Embryonic facial prominence (tissue), 1 donor: ENCODE measurements around the gene BPIFA1.

Experiments
- DNase-seq: peaks from one replicate; pipeline ENCODE4 v3.0.0-alpha.2; 2016; ENCODE audit errors: extremely low spot score

Gene BPIFA1

GRCh38 chr20:33239979-33240736 is 4.4 kb downstream of the BPIFA1 start:
- DNase-seq, result no peak

GRCh38 chr20:33240923-33241322 is 5.1 kb downstream of the BPIFA1 start:
- DNase-seq, result no peak

GRCh38 chr20:33242319-33243100 is 6.7 kb downstream of the BPIFA1 start:
- no peak for DNase-seq

GRCh38 chr20:33246077-33246476 is 10.3 kb downstream of the BPIFA1 start:
- no peak for DNase-seq

GRCh38 chr20:33249456-33249855 is 13.7 kb downstream of the BPIFA1 start:
- DNase-seq, result no peak

- no peak for DNase-seq
Observed at GRCh38 chr20:33250666-33251065, 14.9 kb downstream of the BPIFA1 start.

GRCh38 chr20:33251496-33251895 is 15.7 kb downstream of the BPIFA1 start:
- no peak for DNase-seq

GRCh38 chr20:33252460-33252859 is 16.7 kb downstream of the BPIFA1 start:
- DNase-seq, result no peak

- no peak for DNase-seq
Observed at GRCh38 chr20:33255005-33255404, 19.2 kb downstream of the BPIFA1 start.

GRCh38 chr20:33257237-33257636 is 21.4 kb downstream of the BPIFA1 start:
- no peak for DNase-seq

GRCh38 chr20:33259371-33259770 is 23.6 kb downstream of the BPIFA1 start:
- DNase-seq, result no peak

GRCh38 chr20:33261465-33261864 is 25.7 kb downstream of the BPIFA1 start:
- no peak for DNase-seq

- no peak for DNase-seq
Observed at GRCh38 chr20:33262658-33263065, 26.9 kb downstream of the BPIFA1 start.

- DNase-seq, result no peak
Observed at GRCh38 chr20:33263784-33264183, 28.0 kb downstream of the BPIFA1 start.

GRCh38 chr20:33267701-33268100 is 31.9 kb downstream of the BPIFA1 start:
- no peak for DNase-seq

GRCh38 chr20:33272155-33272873 is 36.5 kb downstream of the BPIFA1 start:
- no peak for DNase-seq

GRCh38 chr20:33273117-33273851 is 37.5 kb downstream of the BPIFA1 start:
- DNase-seq, result no peak

- DNase-seq, result no peak
Observed at GRCh38 chr20:33275215-33275614, 39.4 kb downstream of the BPIFA1 start.

- DNase-seq, result no peak
Observed at GRCh38 chr20:33275871-33276270, 40.1 kb downstream of the BPIFA1 start.

GRCh38 chr20:33276303-33277113 is 40.7 kb downstream of the BPIFA1 start:
- no peak for DNase-seq
